HL-60 (cell line): ENCODE data around the gene CEP295NL.

Source experiments
- DNase-seq, 2 experiments: peaks; one replicate each; pipeline ENCODE4 v3.0.0-alpha.2; 2010 to 2020; ENCODE audit warnings: low read depth in 1 of 2, low spot score in 1 of 2
- H3K27ac ChIP-seq: fragments of 250-450 bp; sonication (Bioruptor Pico); replicated peaks from 2 replicates; pipeline ENCODE4 v1.5.1; 2020; ENCODE audit warnings: mild to moderate bottlenecking, moderate library complexity
- H3K27me3 ChIP-seq: fragments of 250-450 bp; sonication (Bioruptor Pico); 2 replicates; pipeline ENCODE4 v1.5.1; 2021; ENCODE audit warnings: mild to moderate bottlenecking, moderate library complexity; ENCODE audit not compliant: insufficient read depth, poor library complexity, severe bottlenecking
- H3K4me3 ChIP-seq: replicated peaks from 2 replicates; pipeline ENCODE4 v1.5.1; 2011; ENCODE audit warnings: mild to moderate bottlenecking, control low read depth, low read length; ENCODE audit not compliant: insufficient read depth
- GABPA ChIP-seq: IDR thresholded peaks from 2 replicates; pipeline ENCODE4 v1.6.1; 2012; ENCODE audit warnings: low read depth
- POLR2AphosphoS5 ChIP-seq: IDR thresholded peaks from 2 replicates; pipeline ENCODE4 v1.6.1; 2012; ENCODE audit warnings: low read depth
- SPI1 ChIP-seq: IDR thresholded peaks from 2 replicates; pipeline ENCODE4 v1.6.1; 2012; ENCODE audit warnings: low read depth, mild to moderate bottlenecking, borderline replicate concordance
- TF ChIP-seq, protein P1 (sequence below): IDR thresholded peaks from 2 replicates; pipeline ENCODE4 v1.6.1; 2012; ENCODE audit warnings: low read depth; ENCODE audit not compliant: insufficient replicate concordance
- TF ChIP-seq, protein P2 (sequence below): IDR thresholded peaks from one replicate; pipeline ENCODE4 v1.5.1; 2011; ENCODE audit warnings: low read length, control low read depth, inconsistent platforms; ENCODE audit not compliant: insufficient read depth

Gene CEP295NL

GRCh38 chr17:78884148-78884825 lies 18.7 kb downstream of the CEP295NL start:
- peak overlapping the region; percentile 93 for H3K27ac ChIP-seq
- H3K27me3 ChIP-seq = no peaks in the 10 kb centered on the region
- TF ChIP-seq GABPA (no peak), SPI1 (no peak), POLR2AphosphoS5 (no peak)
- TF ChIP-seq, protein P1, sequence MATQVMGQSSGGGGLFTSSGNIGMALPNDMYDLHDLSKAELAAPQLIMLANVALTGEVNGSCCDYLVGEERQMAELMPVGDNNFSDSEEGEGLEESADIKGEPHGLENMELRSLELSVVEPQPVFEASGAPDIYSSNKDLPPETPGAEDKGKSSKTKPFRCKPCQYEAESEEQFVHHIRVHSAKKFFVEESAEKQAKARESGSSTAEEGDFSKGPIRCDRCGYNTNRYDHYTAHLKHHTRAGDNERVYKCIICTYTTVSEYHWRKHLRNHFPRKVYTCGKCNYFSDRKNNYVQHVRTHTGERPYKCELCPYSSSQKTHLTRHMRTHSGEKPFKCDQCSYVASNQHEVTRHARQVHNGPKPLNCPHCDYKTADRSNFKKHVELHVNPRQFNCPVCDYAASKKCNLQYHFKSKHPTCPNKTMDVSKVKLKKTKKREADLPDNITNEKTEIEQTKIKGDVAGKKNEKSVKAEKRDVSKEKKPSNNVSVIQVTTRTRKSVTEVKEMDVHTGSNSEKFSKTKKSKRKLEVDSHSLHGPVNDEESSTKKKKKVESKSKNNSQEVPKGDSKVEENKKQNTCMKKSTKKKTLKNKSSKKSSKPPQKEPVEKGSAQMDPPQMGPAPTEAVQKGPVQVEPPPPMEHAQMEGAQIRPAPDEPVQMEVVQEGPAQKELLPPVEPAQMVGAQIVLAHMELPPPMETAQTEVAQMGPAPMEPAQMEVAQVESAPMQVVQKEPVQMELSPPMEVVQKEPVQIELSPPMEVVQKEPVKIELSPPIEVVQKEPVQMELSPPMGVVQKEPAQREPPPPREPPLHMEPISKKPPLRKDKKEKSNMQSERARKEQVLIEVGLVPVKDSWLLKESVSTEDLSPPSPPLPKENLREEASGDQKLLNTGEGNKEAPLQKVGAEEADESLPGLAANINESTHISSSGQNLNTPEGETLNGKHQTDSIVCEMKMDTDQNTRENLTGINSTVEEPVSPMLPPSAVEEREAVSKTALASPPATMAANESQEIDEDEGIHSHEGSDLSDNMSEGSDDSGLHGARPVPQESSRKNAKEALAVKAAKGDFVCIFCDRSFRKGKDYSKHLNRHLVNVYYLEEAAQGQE = no peak
- TF ChIP-seq, protein P2, sequence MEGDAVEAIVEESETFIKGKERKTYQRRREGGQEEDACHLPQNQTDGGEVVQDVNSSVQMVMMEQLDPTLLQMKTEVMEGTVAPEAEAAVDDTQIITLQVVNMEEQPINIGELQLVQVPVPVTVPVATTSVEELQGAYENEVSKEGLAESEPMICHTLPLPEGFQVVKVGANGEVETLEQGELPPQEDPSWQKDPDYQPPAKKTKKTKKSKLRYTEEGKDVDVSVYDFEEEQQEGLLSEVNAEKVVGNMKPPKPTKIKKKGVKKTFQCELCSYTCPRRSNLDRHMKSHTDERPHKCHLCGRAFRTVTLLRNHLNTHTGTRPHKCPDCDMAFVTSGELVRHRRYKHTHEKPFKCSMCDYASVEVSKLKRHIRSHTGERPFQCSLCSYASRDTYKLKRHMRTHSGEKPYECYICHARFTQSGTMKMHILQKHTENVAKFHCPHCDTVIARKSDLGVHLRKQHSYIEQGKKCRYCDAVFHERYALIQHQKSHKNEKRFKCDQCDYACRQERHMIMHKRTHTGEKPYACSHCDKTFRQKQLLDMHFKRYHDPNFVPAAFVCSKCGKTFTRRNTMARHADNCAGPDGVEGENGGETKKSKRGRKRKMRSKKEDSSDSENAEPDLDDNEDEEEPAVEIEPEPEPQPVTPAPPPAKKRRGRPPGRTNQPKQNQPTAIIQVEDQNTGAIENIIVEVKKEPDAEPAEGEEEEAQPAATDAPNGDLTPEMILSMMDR = no peak
- no peak overlapping the region for H3K4me3 ChIP-seq
- DNase-seq = no peak

GRCh38 chr17:78883533-78884131 lies 19.4 kb downstream of the CEP295NL start:
- Histone ChIP-seq H3K4me3 (no peak overlapping the region), H3K27me3 (no peaks in the 10 kb centered on the region), H3K27ac (peak overlapping the region; percentile 93)
- no peak for TF ChIP-seq POLR2AphosphoS5
- no peak for TF ChIP-seq SPI1
- TF ChIP-seq GABPA = no peak
- TF ChIP-seq, protein P2 = no peak
- TF ChIP-seq, protein P1 = no peak
- peak; percentile 60 to 70 for DNase-seq

DNA sequence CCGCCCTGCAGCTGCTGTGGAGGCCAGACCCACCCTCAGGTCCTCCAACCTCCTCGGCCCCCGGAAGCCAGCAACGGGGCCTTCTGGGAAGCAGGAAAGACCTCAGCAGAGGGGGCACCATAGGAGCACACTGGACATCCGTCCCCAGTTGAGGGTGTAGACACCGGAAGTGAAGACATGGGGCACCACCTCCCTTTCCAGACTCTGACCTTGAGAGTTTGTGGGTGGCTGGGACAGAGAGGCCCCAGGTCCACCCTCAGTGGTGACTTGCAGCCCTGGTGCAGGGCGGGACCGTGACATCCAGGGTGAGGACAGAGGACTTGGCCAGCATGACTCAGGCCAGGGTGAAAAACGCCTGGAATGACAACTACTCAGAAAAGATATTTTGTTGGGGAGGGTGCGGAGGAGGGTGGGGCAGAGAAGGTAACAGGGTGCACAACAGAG lies 19.9 kb downstream of the CEP295NL start:
- DNase-seq = peak; percentile 75 to 76
- Histone ChIP-seq H3K27ac (peak overlapping the region; percentile 93), H3K27me3 (no peaks in the 10 kb centered on the region), H3K4me3 (no peak overlapping the region)
- TF ChIP-seq GABPA = peak; percentile 81
- TF ChIP-seq SPI1 = no peak

DNA sequence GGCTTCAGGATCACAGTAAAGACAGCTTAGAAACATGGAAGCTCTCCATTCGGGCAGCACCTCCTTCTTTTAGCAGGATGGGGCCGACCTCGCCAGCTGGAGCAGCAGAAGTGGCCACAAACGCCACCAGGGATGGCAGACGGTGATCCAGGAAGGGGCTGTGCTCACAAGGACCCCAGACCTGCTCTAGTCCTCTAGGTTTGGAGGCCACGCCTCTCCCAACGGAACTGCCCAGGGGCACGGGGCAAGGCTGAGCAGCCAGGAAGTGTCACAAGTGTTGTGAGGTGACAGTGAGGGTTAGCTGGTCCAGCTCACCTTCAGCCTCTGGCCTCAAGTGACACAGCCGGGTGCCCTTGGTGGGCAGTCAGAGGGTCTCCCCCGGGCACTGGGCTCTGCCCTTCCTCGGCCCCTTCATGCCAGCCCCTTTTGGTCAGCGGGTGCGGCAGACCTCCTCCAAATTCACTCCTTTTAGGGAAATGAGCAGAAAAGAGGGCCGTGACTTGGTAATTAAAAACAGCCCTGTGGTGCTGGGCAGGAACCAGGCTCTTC lies 20.4 kb downstream of the CEP295NL start:
- H3K4me3 ChIP-seq = no peak overlapping the region
- TF ChIP-seq POLR2AphosphoS5 (no peak), GABPA (no peak), SPI1 (no peak)
- TF ChIP-seq, protein P2 = no peak
- TF ChIP-seq, protein P1 = no peak
- no peaks in the 10 kb centered on the region for H3K27me3 ChIP-seq
- peak in 1 of 2 experiments; percentile 78 for DNase-seq
- H3K27ac ChIP-seq = peak overlapping the region; percentile 93
